Mammary epithelial cell (primary cell): ENCODE results near the gene CTTNBP2NL.

Experiments used
- EZH2 ChIP-seq: IDR thresholded peaks from 2 replicates; pipeline ENCODE4 v1.6.1; 2012; ENCODE audit warnings: low read length, inconsistent platforms, borderline replicate concordance
- TF ChIP-seq, protein P1 (sequence below), 2 donors: IDR thresholded peaks in 1 of 2; conservative IDR thresholded peaks in 1 of 2; 2 replicates each; pipeline ENCODE4 v1.5.1; 2011 to 2012; ENCODE audit warnings: inconsistent platforms in 2 of 2, low read length in 2 of 2, mild to moderate bottlenecking in 2 of 2, control low read depth in 1 of 2, low read depth in 1 of 2; ENCODE audit not compliant: insufficient read depth in 1 of 2; ENCODE audit errors: extremely low read depth in 1 of 2

DNA sequence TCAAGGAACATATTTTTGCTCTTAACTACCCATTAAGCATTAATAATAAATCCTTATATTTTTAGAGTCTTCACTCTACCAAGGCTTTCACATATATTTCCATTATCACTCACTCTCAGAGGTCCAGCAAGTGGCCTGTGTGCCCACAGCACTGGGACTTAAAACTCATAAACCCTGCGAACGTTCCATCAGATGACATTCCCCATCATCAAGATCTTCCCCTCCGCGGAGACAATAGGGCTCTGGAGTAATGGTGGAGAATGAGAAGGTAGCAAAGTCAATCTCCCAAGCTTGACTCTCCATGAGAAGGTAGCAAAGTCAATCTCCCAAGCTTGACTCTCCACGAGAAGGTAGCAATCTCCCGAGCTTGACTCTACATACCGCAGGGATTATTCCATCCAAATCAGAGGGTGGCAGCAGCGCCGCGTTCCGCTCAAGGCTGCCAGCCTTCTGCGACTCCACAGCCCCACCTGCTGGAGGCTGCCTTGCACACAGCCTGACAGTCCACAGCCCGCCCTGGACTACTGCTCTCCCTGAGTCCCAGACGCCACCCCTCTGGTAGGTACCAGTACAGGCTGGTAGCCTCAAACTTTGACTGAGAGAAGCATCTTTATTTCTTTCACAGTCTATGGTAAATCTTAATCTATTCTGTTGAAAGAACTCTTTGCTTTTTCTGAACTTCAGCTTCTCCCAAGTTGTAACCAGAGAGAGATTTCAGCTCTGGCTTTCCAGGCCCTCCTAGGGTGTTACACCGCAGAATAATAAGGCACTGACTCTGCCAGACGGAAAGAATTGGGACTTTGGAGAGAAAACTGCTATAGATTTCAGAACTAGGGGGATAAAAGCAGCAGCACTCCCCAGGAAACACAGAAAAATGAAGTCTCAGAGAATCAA is 26.4 kb upstream of the CTTNBP2NL start:
- TF ChIP-seq, protein P1, sequence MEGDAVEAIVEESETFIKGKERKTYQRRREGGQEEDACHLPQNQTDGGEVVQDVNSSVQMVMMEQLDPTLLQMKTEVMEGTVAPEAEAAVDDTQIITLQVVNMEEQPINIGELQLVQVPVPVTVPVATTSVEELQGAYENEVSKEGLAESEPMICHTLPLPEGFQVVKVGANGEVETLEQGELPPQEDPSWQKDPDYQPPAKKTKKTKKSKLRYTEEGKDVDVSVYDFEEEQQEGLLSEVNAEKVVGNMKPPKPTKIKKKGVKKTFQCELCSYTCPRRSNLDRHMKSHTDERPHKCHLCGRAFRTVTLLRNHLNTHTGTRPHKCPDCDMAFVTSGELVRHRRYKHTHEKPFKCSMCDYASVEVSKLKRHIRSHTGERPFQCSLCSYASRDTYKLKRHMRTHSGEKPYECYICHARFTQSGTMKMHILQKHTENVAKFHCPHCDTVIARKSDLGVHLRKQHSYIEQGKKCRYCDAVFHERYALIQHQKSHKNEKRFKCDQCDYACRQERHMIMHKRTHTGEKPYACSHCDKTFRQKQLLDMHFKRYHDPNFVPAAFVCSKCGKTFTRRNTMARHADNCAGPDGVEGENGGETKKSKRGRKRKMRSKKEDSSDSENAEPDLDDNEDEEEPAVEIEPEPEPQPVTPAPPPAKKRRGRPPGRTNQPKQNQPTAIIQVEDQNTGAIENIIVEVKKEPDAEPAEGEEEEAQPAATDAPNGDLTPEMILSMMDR (conservative IDR thresholded peaks at IDR 0.05 in 1 of 2, IDR thresholded peaks at IDR 0.05 in 1 of 2; ENCODE audit: extremely low read depth in 1 of 2, insufficient read depth in 1 of 2, low read depth in 1 of 2, low read length in 2 of 2) = peak; percentile 97 to 99
- TF ChIP-seq EZH2 = no peak
